ENCODE results near the gene PLCB4.
A peak's percentile ranks its signal among the peaks of the same experiment; 100 is the strongest.

The PLCB4 gene

DNA sequence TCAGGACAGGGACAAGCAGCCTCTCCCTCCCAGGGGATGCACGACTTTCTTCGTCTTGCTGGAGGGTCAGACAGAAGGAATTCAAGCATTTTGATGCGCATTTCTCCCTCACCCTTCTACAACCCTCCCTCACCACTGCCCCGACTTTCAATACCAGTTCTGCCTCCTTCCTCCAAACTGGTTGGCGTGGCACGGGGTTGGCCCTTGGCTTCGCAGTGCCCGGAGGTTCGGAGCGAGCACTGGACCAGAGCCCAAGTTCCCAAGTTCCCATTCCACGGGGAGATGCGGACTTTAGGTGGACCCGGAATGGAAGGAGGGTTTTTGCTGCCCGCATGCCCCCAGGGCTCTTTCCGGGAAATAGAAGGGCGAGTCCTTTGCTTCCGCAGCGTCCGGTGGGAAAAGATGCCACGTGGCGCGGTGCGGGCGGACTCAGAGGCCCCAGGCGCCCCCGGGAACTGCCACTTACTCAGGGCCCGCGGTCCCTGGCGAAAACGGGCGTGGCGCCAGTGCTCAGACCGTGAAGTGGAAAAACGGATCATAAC is 437.5 kb downstream of the PLCB4 start:
- peak overlapping the region; percentile 44 for H3K18ac ChIP-seq (ENCODE audit: low read length)
- H3K79me1 ChIP-seq (ENCODE audit: low read depth, low read length), result no peaks in the 10 kb centered on the region
- H3K4ac ChIP-seq (ENCODE audit: low read length), result no peak overlapping the region
- no peak overlapping the region for H4K91ac ChIP-seq (ENCODE audit: low read depth, low read length, poor library complexity)
- no peak for DNase-seq (ENCODE audit: low spot score)
- no peak overlapping the region for H3K27ac ChIP-seq (replicated peaks; ENCODE audit: low read length)
- no peak overlapping the region for H3K14ac ChIP-seq (ENCODE audit: low read length)
- H2BK120ac ChIP-seq (ENCODE audit: low read depth, low read length), result no peak overlapping the region
- H3K4me1 ChIP-seq (ENCODE audit: control insufficient read depth in 2 of 2, insufficient read depth in 1 of 2, low read depth in 1 of 2, low read length in 2 of 2), result peaks cover 0 to 17% of the 10 kb centered on the region in 2 donors
- H3K27me3 ChIP-seq (ENCODE audit: control insufficient read depth in 3 of 3, insufficient read depth in 3 of 3, low read depth in 1 of 3, low read length in 3 of 3), result peaks cover 28 to 80% (median 60%) of the 10 kb centered on the region in 3 experiments
- peaks cover 0 to 7% of the 10 kb centered on the region in 2 donors for H3K9me3 ChIP-seq (replicated peaks in 1 of 2; ENCODE audit: control insufficient read depth in 2 of 2, insufficient read depth in 1 of 2, low read depth in 1 of 2, low read length in 2 of 2)
- no peaks in the 10 kb centered on the region for H3K36me3 ChIP-seq (replicated peaks in 1 of 2; ENCODE audit: control insufficient read depth in 2 of 2, insufficient read depth in 2 of 2, low read length in 2 of 2)
- peak overlapping the region; percentile 8 for H2BK5ac ChIP-seq (ENCODE audit: low read length)
- peak overlapping the region; percentile 81 for H2AK5ac ChIP-seq (ENCODE audit: low read depth, low read length)
- WGBS, 2 donors (ENCODE audit: extremely low coverage in 2 of 2, insufficient read length in 2 of 2, insufficient replicate concordance in 1 of 2), result no CpG with 5 or more reads among the region's 34 CpGs
- no peak overlapping the region for H3K23ac ChIP-seq (ENCODE audit: low read depth, low read length, poor library complexity)
- H2AFZ ChIP-seq (ENCODE audit: low read length), result no peak overlapping the region
- H3K4me2 ChIP-seq (ENCODE audit: insufficient read depth, low read length, poor library complexity, severe bottlenecking), result peak overlapping the region; percentile 57
- H3K4me3 ChIP-seq (ENCODE audit: low read length in 2 of 2), result no peak overlapping the region
- H2BK12ac ChIP-seq (ENCODE audit: low read length), result no peak overlapping the region
- peak overlapping the region; percentile 38 for H3K9ac ChIP-seq (ENCODE audit: low read depth, low read length, poor library complexity)
- H4K8ac ChIP-seq (ENCODE audit: low read depth, low read length), result no peak overlapping the region
- H2BK15ac ChIP-seq (ENCODE audit: low read length), result peak overlapping the region; percentile 78

DNA sequence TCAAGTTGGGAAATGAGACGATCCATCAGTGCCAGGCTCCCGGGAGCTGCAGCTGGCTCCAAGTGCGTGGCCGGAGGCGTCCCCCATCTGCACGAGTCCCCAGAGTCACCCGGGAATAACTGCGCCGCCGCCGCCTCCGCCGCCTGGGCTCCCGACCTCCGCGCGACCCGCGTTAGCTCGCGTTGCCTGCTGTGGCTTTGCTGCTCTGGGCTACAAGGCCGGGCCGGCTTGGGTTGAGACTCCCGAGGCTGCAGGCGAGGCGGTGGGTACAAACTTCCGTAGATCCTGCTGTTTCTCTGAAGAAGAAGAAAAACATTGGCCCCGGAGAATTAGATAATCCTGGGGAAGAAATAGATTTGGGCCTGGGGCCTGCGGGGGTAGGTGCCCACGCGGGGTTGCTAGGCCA is 438.1 kb downstream of the PLCB4 start:
- no peak overlapping the region for H4K91ac ChIP-seq (ENCODE audit: low read depth, low read length, poor library complexity)
- peak overlapping the region; percentile 74 for H3K18ac ChIP-seq (ENCODE audit: low read length)
- no peaks in the 10 kb centered on the region for H3K79me1 ChIP-seq (ENCODE audit: low read depth, low read length)
- no CpG with 5 or more reads among the region's 31 CpGs for WGBS, 2 donors (ENCODE audit: extremely low coverage in 2 of 2, insufficient read length in 2 of 2, insufficient replicate concordance in 1 of 2)
- H3K27ac ChIP-seq (replicated peaks; ENCODE audit: low read length), result no peak overlapping the region
- peak overlapping the region; percentile 57 for H3K4me2 ChIP-seq (ENCODE audit: insufficient read depth, low read length, poor library complexity, severe bottlenecking)
- H3K14ac ChIP-seq (ENCODE audit: low read length), result no peak overlapping the region
- H2AFZ ChIP-seq (ENCODE audit: low read length), result peak overlapping the region; percentile 45
- no peak overlapping the region for H4K8ac ChIP-seq (ENCODE audit: low read depth, low read length)
- no peak overlapping the region for H3K23ac ChIP-seq (ENCODE audit: low read depth, low read length, poor library complexity)
- no peak overlapping the region for H2BK120ac ChIP-seq (ENCODE audit: low read depth, low read length)
- H2AK5ac ChIP-seq (ENCODE audit: low read depth, low read length), result no peak overlapping the region
- peak overlapping the region; percentile 78 for H2BK15ac ChIP-seq (ENCODE audit: low read length)
- H3K4me3 ChIP-seq (ENCODE audit: low read length in 2 of 2), result no peak overlapping the region
- H3K27me3 ChIP-seq (ENCODE audit: control insufficient read depth in 3 of 3, insufficient read depth in 3 of 3, low read depth in 1 of 3, low read length in 3 of 3), result peaks cover 28 to 85% (median 63%) of the 10 kb centered on the region in 3 experiments
- peak overlapping the region; percentile 8 for H2BK5ac ChIP-seq (ENCODE audit: low read length)
- H3K36me3 ChIP-seq (replicated peaks in 1 of 2; ENCODE audit: control insufficient read depth in 2 of 2, insufficient read depth in 2 of 2, low read length in 2 of 2), result no peaks in the 10 kb centered on the region
- H2BK12ac ChIP-seq (ENCODE audit: low read length), result no peak overlapping the region
- DNase-seq (ENCODE audit: low spot score), result no peak
- H3K9me3 ChIP-seq (replicated peaks in 1 of 2; ENCODE audit: control insufficient read depth in 2 of 2, insufficient read depth in 1 of 2, low read depth in 1 of 2, low read length in 2 of 2), result peaks cover 0 to 7% of the 10 kb centered on the region in 2 donors
- no peak overlapping the region for H3K4ac ChIP-seq (ENCODE audit: low read length)
- H3K9ac ChIP-seq (ENCODE audit: low read depth, low read length, poor library complexity), result peak overlapping the region; percentile 66
- peaks cover 0 to 17% of the 10 kb centered on the region in 2 donors for H3K4me1 ChIP-seq (ENCODE audit: control insufficient read depth in 2 of 2, insufficient read depth in 1 of 2, low read depth in 1 of 2, low read length in 2 of 2)

GRCh38 chr20:9507544-9508239 is 438.8 kb downstream of the PLCB4 start:
- Histone ChIP-seq H3K4me1 (ENCODE audit: control insufficient read depth in 2 of 2, insufficient read depth in 1 of 2, low read depth in 1 of 2, low read length in 2 of 2) (peaks cover 0 to 17% of the 10 kb centered on the region in 2 donors), H3K9ac (ENCODE audit: low read depth, low read length, poor library complexity) (no peak overlapping the region), H2BK12ac (ENCODE audit: low read length) (no peak overlapping the region), H3K79me1 (ENCODE audit: low read depth, low read length) (no peaks in the 10 kb centered on the region), H3K27ac (replicated peaks; ENCODE audit: low read length) (no peak overlapping the region), H3K4me3 (ENCODE audit: low read length in 2 of 2) (peak overlapping the region in 1 of 2 donors; percentile 59), H3K14ac (ENCODE audit: low read length) (no peak overlapping the region), H2BK120ac (ENCODE audit: low read depth, low read length) (no peak overlapping the region), H3K9me3 (replicated peaks in 1 of 2; ENCODE audit: control insufficient read depth in 2 of 2, insufficient read depth in 1 of 2, low read depth in 1 of 2, low read length in 2 of 2) (peaks cover 0 to 7% of the 10 kb centered on the region in 2 donors), H3K36me3 (replicated peaks in 1 of 2; ENCODE audit: control insufficient read depth in 2 of 2, insufficient read depth in 2 of 2, low read length in 2 of 2) (no peaks in the 10 kb centered on the region), H3K18ac (ENCODE audit: low read length) (peak overlapping the region; percentile 79), H4K91ac (ENCODE audit: low read depth, low read length, poor library complexity) (no peak overlapping the region), H3K4me2 (ENCODE audit: insufficient read depth, low read length, poor library complexity, severe bottlenecking) (peak overlapping the region; percentile 79), H3K4ac (ENCODE audit: low read length) (no peak overlapping the region), H2AFZ (ENCODE audit: low read length) (no peak overlapping the region), H4K8ac (ENCODE audit: low read depth, low read length) (no peak overlapping the region), H2BK5ac (ENCODE audit: low read length) (no peak overlapping the region), H3K27me3 (ENCODE audit: control insufficient read depth in 3 of 3, insufficient read depth in 3 of 3, low read depth in 1 of 3, low read length in 3 of 3) (peaks cover 28 to 88% (median 63%) of the 10 kb centered on the region in 3 experiments), H2AK5ac (ENCODE audit: low read depth, low read length) (peak overlapping the region; percentile 49), H2BK15ac (ENCODE audit: low read length) (no peak overlapping the region), H3K23ac (ENCODE audit: low read depth, low read length, poor library complexity) (peak overlapping the region; percentile 52)
- no peak for DNase-seq (ENCODE audit: low spot score)
- no CpG with 5 or more reads among the region's 37 CpGs for whole genome bisulfite sequencing, 2 donors (ENCODE audit: extremely low coverage in 2 of 2, insufficient read length in 2 of 2, insufficient replicate concordance in 1 of 2)

- peak overlapping the region; percentile 80 for H2BK15ac ChIP-seq (ENCODE audit: low read length)
- H2BK12ac ChIP-seq (ENCODE audit: low read length), result no peak overlapping the region
- H3K14ac ChIP-seq (ENCODE audit: low read length), result no peak overlapping the region
- peak overlapping the region; percentile 49 for H2AK5ac ChIP-seq (ENCODE audit: low read depth, low read length)
- H4K8ac ChIP-seq (ENCODE audit: low read depth, low read length), result no peak overlapping the region
- no peak overlapping the region for H4K91ac ChIP-seq (ENCODE audit: low read depth, low read length, poor library complexity)
- no peak overlapping the region for H2BK120ac ChIP-seq (ENCODE audit: low read depth, low read length)
- no peak overlapping the region for H2AFZ ChIP-seq (ENCODE audit: low read length)
- H3K4me1 ChIP-seq (ENCODE audit: control insufficient read depth in 2 of 2, insufficient read depth in 1 of 2, low read depth in 1 of 2, low read length in 2 of 2), result peaks cover 0 to 17% of the 10 kb centered on the region in 2 donors
- H3K79me1 ChIP-seq (ENCODE audit: low read depth, low read length), result no peaks in the 10 kb centered on the region
- no peak overlapping the region for H3K4ac ChIP-seq (ENCODE audit: low read length)
- H3K36me3 ChIP-seq (replicated peaks in 1 of 2; ENCODE audit: control insufficient read depth in 2 of 2, insufficient read depth in 2 of 2, low read length in 2 of 2), result no peaks in the 10 kb centered on the region
- no peak overlapping the region for H2BK5ac ChIP-seq (ENCODE audit: low read length)
- H3K4me3 ChIP-seq (ENCODE audit: low read length in 2 of 2), result peak overlapping the region in 1 of 2 donors; percentile 59
- H3K18ac ChIP-seq (ENCODE audit: low read length), result peak overlapping the region; percentile 79
- no CpG with 5 or more reads among the region's 23 CpGs for WGBS, 2 donors (ENCODE audit: extremely low coverage in 2 of 2, insufficient read length in 2 of 2, insufficient replicate concordance in 1 of 2)
- peak overlapping the region; percentile 79 for H3K4me2 ChIP-seq (ENCODE audit: insufficient read depth, low read length, poor library complexity, severe bottlenecking)
- H3K9me3 ChIP-seq (replicated peaks in 1 of 2; ENCODE audit: control insufficient read depth in 2 of 2, insufficient read depth in 1 of 2, low read depth in 1 of 2, low read length in 2 of 2), result peaks cover 0 to 7% of the 10 kb centered on the region in 2 donors
- H3K27ac ChIP-seq (replicated peaks; ENCODE audit: low read length), result no peak overlapping the region
- no peak overlapping the region for H3K9ac ChIP-seq (ENCODE audit: low read depth, low read length, poor library complexity)
- peaks cover 28 to 88% (median 63%) of the 10 kb centered on the region in 3 experiments for H3K27me3 ChIP-seq (ENCODE audit: control insufficient read depth in 3 of 3, insufficient read depth in 3 of 3, low read depth in 1 of 3, low read length in 3 of 3)
- DNase-seq (ENCODE audit: low spot score), result no peak
- H3K23ac ChIP-seq (ENCODE audit: low read depth, low read length, poor library complexity), result no peak overlapping the region
Measured at GRCh38 chr20:9508240-9508661, 439.4 kb downstream of the PLCB4 start.
